ENCODE data around the gene DKK1.
"Not testable (repeated sequence)": the region's sequence is repeated elsewhere in the genome, so short reads cannot be mapped to it uniquely, and the experiment has no call there.

DKK1 gene

DNA sequence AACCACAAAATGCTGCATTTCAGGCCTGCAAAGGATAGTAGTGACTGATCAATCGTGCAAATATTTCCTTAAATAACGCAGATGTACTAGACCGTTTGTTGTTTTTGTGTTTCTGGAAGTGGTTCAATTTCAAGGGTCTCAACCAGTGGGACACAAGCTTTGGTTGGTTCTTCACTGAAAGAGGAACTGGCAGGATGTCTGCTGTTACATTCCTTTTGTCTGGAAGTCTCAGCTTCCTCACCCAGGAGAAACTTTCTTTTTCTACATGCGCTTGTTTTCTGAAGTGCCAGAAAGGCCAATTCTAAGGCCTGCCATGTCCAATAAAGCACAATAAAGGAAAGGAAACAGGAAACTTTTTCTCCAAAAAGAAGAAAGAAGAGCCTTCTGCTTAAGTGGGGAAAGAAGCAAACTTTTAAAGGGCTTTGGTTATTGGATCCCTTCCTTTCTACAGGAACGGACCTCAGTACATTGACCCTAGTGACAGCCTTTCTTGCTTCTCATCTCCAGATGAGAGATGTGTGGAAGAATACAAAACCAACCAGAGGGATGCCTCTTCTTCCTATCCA lies 4.1 kb downstream of the DKK1 start:
- DNase-seq: no peak

DNA sequence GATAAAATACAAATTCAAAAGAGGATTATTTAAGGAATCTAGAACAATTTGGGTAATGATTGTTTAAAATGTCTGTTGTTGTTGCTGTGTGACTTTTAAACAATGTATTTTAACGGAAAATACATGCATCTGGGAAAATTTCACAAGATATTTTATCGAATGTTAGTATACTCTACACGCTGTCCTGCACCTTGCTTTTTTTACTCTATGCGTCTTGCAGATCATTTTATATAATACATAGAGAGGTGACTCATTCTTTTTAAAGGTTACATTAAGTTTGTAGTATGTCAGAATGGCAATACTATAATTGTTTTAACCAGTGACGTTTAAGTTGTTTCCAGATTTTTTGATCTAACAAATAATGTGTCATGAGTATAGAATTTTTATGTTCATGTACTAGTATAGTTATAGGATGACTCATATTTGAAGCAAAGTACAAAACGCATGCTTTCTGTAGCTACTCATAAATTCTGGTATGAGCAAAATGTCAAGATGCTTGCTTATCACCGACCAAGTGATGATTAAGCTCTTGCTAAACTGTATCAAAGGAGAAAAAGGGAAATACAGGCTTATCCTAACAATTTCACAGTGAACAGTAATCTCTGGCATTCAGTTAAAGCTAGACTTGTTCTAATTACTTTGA lies 4.9 kb downstream of the DKK1 start:
- DNase-seq: no peak

DNA sequence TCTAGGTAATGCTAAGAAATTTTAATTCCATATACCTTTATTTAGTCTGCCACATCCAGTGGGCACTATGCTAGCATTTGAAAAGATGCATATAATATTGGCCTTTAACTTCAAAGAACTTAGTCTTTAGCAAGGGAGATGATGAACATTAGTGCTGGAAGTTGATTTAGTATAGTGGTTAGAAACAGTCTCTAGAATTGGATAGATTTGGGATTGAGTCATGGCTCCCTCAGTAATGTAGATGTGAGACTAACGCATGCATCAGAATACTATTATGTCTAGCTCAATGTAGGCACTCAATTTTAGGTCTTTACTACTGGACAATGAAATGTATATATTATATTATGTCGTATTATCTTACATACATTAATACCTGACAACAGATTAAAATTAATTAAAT lies 5.8 kb downstream of the DKK1 start:
- no peak for DNase-seq

DNA sequence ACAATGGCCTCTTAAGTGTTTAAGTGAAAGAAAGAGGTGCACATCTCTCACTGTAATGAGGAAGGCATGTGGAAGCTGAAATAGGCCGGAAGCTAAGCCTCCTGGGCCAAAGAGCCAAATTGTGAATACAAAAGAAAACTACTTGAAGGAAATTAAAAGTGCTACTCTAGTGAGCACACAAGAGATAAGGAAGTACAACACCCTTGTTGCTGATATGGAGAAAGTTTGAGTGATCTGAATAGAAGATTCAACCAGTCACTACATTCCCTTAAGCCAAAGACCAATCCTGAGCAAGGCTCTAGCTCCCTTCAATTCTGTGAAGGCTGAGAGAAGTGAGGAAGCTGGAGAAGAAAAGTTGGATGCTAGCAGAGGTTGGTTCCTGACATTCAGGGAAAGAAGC lies 8.2 kb downstream of the DKK1 start:
- DNase-seq: no peak

DNA sequence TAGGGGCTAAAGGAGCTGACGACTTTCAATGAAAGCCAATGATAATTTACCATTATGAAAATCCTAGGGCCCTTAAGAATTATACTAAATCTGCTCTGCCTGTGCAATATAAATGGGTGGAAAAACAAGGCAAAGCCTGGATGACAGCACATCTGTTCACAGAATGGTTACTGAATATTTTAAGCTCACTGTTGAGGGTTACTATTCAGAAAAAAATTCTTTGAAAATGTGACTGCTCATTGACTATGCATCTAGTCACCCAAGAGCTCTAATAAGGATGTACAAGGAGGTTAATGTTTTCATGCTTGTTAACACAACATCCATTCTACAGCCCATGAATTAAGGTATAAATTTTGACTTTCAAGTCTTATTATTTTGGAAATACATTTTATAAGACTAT lies 8.9 kb downstream of the DKK1 start:
- no peak for DNase-seq

DNA sequence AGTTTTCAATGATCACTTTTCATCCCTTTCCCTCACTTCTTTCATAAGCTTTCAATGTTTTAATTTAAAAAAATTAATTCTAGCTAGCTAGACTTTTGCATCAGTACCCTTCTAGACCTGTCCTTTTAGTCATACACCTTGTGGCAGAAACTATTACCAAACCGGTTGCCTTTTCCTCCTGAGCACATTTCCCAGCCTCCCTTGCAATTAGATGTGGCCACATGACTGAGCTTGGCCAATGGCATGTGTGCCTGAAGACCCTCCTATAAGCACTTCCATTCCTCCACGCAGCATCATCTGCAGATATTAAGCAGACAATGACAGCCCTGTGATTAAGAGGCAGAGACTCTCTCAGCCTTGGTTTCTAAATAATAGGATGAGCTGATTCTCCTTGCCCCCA lies 12.3 kb downstream of the DKK1 start:
- no peak for DNase-seq

DNA sequence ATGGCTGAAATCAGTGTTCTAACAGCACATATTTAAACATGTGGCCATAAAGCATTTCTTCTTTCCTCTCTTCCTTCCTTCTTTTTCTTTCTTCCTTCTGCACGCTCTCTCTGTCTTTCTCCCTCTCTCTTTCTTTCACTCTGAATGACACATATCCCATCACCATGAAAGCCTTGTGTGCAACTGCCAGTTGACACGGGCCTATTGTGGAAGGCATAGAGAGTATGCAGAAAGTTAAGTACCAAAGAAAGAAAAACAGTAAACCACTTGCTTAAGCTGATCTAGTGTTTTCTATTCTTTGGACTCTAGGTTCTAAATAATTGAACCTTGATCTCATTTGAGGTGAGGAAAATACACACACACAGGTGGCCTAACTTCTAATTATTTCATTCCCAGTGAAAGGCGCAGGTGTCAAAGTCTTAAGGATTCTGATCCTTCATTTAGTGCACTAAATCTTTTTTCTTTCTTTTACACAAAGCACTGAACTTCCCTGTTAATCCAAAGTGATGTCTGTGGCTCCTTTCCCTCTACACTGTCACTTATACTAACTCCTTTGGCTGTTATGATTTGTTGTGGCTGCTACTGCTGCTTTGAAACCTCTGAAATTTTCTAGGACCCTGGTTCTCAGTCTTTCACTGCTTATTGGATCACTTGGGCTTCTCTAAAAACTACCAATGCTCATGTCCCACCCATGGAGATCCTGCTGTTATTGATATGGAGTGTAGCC lies 17.7 kb downstream of the DKK1 start:
- no peak for DNase-seq

DNA sequence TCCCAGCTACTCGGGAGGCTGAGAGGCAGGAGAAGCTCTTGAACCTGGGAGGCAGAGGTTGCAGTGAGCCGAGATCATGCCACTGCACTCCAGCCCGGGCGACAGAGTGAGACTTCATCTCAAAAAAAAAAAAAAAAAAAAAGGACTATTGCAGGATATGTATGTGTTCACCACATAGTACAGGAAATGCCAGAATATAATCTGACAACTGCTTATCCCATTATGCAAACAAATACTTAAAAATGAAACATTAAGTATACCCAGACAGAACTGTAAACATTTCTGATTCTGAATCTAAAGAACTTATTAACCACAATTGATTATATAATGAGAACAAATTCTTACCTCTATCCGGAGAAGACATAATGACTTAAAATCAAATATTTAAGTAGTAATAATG lies 18.7 kb downstream of the DKK1 start:
- DNase-seq: no peak

DNA sequence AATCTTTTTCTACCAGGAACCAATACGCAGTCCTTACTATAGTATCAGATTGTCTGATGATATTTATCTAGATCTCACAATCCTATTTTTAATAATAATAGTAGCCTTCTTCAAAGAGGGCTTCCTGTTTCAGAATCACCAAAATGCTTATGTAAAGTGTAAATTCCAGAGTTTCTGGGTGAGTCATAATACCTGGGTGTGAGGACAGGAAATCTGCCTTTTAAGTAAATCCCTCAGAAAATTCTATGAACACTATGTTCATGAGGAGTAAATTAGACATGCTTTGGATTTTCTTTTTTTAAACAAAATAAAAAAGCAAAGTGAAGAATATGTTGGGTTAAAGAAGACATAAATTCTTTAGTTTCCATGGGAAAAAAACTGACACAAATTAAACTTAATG lies 20.5 kb downstream of the DKK1 start:
- no peak for DNase-seq

DNA sequence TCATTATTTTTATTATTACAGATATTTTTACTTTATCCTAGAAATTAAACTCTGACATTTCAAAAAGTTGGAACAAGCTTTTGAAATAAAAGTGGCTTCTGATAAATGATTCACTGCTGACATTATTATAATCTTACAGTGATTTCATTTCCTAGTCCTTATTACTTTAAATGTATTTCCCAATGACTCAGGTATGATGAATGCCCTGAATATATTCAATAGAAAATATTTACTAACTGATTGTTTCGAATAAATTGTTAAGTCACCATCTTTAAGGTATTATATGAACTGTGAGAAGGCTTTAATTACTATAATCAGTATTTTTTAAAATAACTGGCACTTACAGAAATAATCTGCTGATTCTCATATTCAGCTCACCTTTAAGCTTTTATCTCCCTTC lies 21.6 kb downstream of the DKK1 start:
- no peak for DNase-seq

DNA sequence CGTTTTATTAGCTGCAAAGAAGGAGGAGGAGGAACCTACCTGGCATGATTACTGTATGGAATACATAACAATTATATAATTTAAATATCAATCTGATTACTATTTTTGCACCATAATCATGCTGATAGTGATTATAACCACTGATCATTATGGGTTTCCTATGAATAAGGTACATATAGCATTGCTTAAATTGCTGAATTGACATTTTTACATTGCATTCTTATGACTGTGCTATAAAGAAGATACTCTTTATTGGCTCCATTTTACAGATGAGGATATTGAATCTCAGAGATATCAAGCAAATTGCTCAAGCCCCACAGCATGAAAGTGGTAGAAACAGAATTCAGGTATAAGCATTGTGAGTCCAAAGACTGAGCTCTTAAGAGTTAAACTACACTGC lies 23.1 kb downstream of the DKK1 start:
- no peak for DNase-seq

DNA sequence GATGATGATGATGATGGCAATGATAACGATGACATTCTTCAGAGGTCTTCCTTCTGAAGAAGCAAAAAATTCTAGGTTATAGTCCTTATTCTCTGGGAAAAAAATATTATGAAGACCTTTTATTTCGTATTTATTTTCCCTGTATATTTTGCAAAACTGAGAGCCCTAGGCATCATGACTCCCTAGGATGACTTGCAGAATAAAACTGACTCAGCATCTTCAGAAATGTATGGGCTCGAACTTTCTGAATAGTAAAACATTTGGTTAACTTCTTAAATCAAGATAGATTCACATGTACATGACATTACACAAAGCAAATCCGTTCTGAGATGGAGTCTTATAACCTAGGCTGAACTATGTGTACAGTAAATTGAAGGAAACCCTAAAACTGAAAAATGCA lies 29.4 kb downstream of the DKK1 start:
- DNase-seq: no peak

DNA sequence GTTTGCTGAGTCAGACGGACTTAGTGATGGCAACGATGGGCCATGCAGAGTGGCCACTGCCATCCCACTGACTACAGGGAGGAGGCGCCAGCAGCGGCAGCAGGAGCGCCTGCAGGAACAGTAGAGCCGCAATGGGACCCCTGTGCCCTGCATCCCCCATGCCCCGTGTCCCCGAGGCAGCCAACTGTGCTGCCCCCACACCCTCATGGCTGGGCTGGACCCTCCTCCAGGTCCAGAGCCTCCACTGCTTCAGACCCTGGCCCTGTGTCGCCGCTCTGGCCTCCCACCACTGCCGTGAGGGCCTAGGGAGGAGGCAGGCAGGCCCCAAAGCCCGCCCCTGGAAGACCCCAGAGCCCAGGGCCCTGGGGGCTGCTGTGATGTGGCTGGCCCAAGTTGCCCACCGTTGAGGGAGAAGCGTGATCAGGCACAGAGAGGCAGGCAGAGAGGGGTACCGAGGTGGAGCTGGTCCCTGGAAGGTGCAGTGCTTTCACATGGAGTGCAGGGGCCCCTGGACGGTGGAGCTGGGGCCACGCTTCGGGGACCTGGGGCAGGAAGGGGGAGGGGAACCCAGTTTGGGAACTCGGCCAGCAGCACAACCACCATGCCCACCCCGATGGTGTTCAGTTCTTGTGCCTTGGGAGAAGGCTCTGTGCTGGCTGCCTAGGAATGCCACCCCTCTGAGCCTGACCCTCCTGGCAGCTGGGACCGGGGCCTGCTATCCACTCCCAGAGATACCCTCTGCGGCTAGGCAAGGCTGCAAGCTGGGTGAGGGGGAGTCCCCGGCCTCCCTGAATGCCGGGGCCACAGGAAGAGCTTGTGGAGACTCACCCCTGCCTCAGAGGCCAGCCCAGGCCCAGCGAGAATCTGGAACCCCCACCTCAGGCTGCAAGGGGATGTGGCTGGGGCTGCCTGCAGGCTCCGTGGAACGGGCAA lies 32.6 kb downstream of the DKK1 start:
- DNase-seq: no peak

DNA sequence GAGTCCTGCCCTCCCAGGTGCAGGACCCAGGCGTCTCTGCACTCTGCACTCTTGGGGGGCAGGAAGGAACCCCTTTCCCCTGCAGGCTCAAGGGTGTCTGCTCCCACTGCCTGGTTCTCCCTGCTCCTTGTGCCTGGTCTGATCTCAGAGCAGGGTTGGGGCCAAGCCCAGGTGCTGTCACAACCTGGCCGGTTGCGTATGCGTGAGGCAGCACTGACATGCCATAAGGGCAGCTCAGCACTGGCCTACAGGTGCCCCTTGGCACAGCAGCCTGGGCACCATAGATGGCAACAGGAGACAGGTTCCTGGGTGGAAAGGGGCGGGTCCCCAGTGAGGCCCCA lies 33.2 kb downstream of the DKK1 start:
- no peak for DNase-seq

DNA sequence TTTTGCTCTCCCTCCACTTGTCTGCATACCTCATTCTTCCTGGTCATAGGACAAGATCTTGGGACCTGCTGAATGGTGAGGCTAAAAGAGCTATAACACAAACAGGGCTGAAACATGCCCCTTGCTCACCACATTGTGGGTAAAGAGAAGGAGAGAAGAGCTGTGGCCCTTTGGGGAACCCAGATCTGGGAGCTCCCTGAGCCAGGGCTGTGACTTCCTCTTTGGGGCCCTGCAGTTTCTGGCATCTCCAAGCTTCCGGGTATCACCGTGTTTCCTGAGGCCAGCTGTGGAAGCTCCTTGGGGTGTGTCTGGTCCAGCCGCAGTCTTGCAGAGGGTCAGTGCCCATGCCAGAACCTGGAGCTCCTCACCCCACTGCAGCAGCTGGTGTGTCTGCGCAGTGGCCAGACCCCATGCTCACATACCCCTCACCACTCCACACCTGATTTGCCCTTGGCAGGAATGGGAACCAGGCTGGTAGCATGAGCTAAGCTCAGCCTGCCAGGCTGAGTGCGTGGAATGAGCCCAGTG lies 34.0 kb downstream of the DKK1 start:
- no peak for DNase-seq

DNA sequence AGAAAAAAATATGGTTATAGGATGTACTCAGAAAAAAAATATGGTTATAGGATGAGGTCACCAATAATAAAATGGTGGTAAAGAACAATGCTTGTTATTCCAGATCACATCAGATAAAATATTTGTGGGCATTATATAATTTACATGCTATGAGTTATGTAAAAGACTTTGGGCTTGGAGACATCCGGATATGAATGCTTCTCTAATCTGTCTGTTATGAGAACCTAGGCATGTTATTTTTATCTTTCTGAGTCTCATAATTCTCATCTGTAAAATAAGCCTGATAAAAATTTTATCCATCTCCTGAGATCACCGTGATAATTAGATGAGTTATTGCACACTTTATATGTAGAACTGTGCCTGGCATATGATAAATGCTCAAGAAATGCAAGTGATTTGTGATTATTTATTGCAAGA lies 37.8 kb downstream of the DKK1 start:
- DNase-seq: no peak

DNA sequence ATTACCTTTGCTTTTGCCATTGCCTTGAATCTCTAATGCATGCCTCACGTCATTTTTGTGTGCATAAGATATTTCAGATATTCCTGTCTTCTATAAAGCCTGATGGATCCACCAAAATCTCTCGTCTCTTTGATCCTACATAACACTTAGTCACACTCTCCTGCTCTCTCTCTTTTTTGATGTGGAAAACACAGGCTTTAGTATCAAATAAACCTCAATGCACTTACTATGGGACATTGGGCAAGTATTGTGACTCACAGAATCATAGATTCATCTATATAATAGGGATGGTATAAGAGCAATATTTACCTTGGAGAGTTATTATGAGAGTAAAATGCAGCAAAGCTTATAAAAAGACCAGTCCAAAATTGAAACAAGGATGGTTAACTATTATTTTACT lies 39.1 kb downstream of the DKK1 start:
- no peak for DNase-seq

DNA sequence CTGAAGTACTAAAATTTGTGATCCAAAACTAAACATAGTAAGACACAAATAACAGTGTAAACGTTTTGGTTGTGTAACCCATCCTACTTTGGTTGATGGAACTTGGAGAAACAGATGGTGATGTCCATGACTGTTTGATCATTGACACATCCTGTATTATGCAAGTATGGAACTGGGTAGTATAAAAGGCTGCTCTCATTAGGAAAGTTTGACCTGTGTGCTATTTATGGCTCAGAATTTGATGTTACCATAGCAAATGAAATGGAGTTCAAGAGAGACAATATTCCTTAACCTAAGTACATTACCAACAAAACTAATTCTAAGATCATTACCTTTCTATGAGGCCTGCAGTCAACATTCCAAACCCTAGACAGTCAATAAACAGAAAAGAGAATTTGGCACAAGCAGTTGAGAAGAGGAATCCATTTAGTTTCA lies 39.9 kb downstream of the DKK1 start:
- no peak for DNase-seq

DNA sequence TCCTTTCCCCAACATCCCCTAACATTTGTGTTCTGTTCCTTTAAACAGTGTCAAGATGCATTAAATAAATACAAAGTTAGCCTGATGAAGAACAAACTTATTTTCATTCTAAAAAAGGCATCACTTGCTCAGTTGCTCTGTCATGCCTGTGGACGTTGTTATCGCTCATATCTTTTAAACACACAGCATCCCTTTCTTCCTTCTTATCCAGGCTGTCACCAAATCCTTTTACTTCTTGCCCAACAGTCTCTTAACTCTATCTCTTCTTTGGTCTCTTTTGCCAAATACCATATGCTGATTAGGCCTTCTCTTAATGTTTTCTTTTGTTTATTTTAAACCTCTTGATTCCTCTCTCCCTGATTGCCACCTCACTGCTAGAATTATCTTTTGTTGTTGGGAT lies 43.9 kb downstream of the DKK1 start:
- no peak for DNase-seq

DNA sequence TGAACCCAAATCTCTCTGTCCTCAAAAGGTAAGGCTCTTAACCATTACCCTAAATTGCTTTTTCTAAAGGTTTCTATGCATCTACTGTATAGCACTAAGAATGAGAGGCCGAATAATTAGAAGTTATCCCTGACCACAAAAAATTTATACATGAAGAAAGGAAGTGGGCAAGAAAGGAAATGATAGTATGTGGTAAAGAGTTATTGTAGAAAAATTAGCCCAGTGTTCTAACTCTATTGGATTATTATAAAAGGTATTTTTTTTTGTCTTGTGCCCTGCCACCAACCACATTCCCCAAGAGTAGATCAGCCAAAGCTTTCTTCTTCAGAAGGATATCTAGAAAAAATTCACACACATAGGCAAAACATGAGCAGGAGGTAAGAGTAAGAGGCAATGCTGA lies 45.4 kb downstream of the DKK1 start:
- DNase-seq: no peak

DNA sequence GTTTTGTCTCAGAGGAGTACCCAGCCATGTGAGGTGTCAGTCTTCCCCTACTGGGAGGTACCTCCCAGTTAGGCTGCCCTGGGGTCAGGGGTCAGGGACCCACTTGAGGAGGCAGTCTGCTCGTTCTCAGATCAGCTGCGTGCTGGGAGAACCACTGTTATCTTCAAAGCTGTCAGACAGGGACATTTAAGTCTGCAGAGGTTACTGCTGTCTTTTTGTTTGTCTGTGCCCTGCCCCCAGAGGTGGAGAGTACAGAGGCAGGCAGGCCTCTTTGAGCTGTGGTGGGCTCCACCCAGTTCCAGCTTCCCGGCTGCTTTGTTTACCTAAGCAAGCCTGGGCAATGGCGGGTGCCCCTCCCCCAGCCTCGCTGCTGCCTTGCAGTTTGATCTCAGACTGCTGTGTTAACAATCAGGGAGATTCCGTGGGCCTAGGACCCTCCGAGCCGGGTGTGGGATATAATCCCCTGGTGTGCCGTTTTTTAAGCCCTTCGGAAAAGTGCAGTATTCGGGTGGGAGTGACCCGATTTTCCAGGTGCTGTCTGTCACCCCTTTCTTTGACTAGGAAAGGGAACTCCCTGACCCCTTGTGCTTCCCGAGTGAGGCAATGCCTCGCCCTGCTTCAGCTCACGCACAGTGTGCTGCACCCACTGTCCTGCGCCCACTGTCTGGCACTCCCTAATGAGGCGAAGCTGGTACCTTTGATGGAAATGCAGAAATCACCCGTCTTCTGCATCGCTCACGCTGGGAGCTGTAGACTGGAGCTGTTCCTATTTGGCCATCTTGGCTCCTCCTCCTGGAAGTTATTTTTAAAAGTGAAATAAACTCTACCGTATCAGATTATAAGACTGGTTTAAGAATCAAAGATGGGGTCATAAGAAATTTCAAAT lies 51.7 kb downstream of the DKK1 start:
- not testable (repeated sequence) for DNase-seq
